HG03457 (cell line): ENCODE measurements around the gene ASB12.
A peak's percentile ranks its signal among the peaks of the same experiment; 100 is the strongest.
"Not testable (repeated sequence)": the region's sequence is repeated elsewhere in the genome, so short reads cannot be mapped to it uniquely, and the experiment has no call there.

ENCODE experiments used
- ATAC-seq: cut with Tn5 transposase; IDR thresholded peaks from one replicate; pipeline ENCODE4 v1.9.1; 2021; ENCODE audit warnings: moderate number of reproducible peaks; ENCODE audit not compliant: unreplicated experiment

The ASB12 gene

GRCh38 chrX:64230123-64230970 is at the start of gene ASB12:
Gene ASB12, minus strand, starts transcription at chrX:64230607. Its CDS starts 4,957 bp downstream, at chrX:64225650.
- ATAC-seq, result no peak

GRCh38 chrX:64265265-64265664 is 34.9 kb upstream of the ASB12 start:
- no peak for ATAC-seq

DNA sequence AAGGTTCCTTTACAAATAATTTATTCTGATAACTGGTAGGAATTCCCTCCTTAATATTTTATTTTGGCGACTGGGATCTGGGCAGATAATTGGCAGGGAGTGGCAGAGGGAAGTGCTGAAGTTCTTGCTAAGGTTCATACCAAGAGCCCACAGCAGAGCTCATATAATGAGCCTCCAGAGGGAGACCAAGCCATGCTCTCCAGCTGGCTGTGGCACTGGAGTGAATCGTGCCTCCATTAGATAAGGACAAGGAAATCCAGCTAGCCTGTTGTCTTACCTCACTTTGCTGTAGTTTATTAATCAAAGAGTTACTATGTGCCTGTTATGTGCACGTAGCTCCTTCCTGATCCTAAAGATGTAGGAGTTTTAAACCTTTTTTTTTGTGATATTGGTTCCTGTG is 1.3 kb downstream of the ASB12 start:
- no peak for ATAC-seq

DNA sequence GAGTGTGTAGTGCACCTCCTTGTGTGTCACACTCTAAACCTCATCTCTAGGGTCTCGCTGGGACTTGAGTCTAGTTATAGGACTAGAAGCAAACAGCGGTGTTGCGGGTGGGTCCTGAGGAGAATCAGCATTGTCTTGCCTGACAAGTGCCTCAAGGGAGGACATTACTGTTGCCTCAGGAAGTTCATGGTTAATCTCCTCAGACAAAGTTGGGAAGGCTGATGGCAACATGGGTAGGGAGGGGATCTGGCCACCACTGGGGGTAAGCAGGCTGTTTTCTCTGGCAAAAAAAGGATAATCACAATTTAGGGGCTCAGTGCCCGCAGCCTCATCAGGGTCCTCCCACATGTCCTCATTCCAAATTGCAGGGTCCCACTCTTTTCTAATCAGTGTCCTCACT is 12.4 kb downstream of the ASB12 start:
- no peak for ATAC-seq

DNA sequence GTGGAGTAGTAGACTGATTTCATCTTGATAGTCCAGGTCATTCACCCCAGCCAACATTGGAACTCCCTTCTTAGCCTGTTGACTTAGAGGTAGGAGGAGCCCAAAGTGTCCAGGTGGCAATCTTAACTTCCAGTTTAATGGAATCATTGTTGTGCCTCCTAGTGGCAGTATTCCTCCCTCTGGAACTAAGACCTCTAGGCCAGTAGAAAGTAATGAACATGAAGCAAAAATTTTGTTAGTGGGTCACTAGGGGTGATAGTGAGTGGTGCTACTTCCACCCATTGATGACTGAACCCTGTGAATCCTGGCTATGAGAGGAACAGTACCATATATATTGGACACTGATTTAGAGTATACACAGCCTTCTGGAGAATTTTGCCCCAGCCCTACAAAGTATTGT is 16.4 kb downstream of the ASB12 start:
- not testable (repeated sequence) for ATAC-seq

- no peak for ATAC-seq
These were observed 23.7 kb downstream of the ASB12 start for GRCh38 chrX:64206556-64207162.

- ATAC-seq, result peak; percentile 90
These were observed 24.5 kb downstream of the ASB12 start for GRCh38 chrX:64205735-64206501.

- ATAC-seq, result peak; percentile 36
These were observed 25.0 kb downstream of the ASB12 start, which contains the start of gene AMER1 for GRCh38 chrX:64205441-64205734. Gene AMER1, minus strand, starts transcription at chrX:64205708. Its CDS starts 12,422 bp downstream, at chrX:64193286.

GRCh38 chrX:64204701-64205440 is 25.5 kb downstream of the ASB12 start:
- no peak for ATAC-seq

DNA sequence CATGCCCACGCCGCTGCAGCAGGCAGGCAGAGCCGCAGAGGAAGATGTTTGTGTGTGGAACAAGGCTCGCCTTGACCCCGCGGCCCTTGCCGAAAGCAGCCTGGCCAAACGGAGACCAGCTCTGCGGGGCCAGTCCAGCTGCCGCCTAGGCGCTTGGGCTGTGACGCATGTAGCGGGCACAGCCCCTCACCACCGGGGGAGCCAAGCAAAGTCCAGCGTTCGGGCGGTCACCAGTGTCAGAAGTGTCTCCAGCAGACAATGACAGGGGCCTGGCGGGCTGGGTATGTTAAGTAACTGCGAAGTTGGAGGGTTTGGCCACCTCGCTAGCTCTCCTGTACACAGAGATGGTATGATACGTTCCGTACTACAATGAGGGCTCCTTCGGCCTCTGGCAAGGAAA is 26.2 kb downstream of the ASB12 start:
- no peak for ATAC-seq

GRCh38 chrX:64202808-64203325 is 27.5 kb downstream of the ASB12 start:
- no peak for ATAC-seq

- ATAC-seq, result no peak
These were observed 32.4 kb downstream of the ASB12 start for GRCh38 chrX:64198036-64198435.

DNA sequence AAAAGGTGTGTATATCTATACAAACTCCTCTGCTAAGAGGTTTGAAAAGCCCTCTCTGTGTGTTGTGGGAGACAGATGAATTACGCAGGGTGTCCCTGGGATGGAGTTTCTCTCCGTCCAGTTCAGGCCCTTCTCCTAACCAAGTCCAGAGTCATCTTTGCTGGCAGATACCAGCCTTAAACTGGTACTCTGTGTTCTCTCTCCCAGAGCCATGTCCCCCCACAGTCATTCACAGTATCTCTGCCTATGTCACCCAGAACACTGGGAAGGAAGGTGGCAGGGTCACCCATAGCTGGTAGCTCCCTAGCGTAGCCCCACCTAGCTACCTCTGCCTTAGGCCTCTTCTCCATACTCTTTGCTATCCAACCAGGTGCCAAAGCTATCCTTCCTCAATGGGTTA is 33.8 kb downstream of the ASB12 start:
- no peak for ATAC-seq

DNA sequence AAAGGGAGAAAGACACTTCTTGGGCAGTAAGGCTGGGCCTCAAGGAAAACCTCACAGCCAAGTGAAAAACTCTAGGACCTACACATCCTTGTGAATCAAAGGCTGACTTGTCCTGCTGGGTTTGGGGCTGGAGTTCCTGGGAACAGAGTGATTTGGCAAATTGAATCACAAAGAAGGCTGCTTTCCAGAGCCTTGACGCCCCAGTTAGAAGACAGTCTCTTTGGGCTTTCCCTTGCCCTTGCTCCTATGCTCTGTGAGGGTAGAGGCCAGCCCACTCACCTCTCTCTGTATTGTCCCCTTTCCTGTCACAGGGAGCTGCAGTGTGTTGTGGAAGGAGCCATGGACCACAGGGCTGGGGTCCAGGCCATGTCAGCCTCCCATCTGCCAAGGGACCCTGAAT is 34.5 kb downstream of the ASB12 start:
- no peak for ATAC-seq

DNA sequence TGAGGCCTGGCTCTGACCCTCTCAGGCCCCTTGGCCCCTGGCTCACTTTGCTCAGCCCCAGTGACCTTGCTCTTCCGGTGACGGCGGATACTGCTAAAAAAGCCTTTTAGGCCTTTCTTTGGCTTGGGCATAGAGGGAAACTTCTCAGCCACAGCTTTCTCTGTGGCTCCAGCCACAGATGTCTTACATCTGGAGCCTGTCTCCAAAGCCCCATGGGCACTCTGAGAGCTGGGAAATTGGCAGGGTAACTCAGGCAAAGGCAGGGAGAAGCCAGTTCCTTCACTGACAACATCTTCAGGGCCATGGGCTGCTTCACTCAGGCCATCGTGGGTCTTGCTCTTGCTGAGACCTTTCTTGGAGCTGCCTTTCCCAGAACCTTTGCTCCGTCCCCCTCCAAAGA is 37.7 kb downstream of the ASB12 start:
- ATAC-seq, result no peak

DNA sequence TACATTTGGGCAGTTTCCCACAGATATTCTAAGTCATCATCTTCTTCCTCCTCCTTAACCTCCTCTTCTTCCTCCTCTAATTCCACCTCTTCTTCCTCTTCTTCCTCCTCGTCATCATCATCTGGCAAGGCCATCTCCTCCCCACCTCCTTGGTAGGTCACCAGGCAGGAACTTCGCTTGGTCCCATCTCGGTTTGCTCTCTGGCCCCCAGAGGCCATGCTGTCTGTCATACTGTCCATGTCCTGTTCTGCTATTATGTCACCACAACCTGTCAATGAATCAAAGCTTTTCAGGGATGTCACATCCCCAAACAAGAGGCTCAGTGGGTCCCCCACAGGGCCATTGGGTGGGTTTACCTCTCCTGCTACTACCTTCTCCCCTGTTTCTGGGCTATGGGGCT is 38.4 kb downstream of the ASB12 start:
- ATAC-seq, result no peak

DNA sequence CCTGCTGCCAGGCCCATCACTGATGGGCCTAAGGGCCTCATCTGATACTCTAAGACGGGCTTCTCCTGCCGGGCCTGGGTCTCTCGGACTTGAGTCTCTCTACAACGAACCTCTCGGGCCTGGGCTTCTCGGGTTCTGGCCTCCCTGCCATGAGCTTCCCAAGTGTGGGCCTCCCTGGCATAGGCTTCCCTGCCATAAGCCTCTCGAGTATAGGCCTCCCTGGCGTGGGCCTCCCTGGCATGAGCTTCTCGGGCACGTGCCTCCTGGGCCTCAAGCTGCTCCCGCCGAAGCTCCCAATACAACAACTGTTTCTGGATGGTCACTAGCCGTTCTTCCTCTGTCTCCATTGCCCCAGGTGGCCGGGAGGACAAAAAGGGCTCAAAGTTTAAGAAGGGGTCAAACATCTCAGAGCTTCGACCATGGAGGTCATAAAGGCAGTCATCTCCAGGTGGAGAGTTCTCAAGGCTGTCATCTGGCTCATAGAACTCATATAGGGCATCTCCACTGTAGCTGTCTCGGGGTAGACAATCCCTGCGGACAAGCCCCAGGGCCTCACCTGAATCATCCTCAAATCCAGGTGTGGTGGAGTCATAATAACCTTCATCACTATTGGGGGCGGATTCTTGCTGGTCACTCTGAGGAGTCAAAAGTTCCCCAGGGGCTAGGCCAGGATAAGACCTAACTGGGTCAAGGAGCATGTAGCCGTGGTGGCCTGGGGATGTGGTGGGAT is 39.0 kb downstream of the ASB12 start:
- no peak for ATAC-seq

DNA sequence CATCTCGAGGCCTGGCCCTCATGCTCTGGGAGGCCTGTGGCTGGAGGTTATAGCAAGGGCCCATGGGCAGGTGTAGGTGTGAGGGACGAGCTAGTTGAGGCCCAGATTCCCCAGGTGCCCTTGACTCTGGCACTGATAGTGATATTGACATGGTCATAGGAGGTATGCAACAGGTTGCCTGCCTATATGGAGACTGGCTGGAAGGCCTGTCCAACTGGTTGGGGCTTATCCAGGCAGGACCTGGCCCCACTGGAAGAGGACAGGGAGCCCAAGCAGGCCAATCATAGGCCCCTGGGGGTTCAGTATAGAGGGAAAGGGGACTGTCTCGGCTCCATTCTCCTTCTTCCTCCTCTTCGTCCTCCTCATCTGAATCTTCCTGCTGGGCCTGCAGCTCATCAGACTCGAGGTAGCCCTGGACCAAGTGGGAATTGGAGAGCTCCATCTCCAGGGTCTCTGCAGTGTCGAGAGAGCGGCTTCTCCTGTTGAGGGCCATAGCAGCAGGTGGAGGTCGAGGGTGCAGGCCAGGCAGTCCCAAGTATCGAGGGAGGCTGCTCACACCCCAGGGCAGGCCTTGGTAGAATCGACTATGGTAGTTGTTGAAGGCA is 40.2 kb downstream of the ASB12 start:
- no peak for ATAC-seq

- no peak for ATAC-seq
These were observed 41.5 kb downstream of the ASB12 start for GRCh38 chrX:64188901-64189300.

- no peak for ATAC-seq
These were observed 42.7 kb downstream of the ASB12 start for GRCh38 chrX:64187762-64188150.
